Jurkat, Clone E6-1 (cell line): ENCODE measurements around the gene UBAP2L.
"Not testable (repeated sequence)": the region's sequence is repeated elsewhere in the genome, so short reads cannot be mapped to it uniquely, and the experiment has no call there.

ENCODE experiments used
- DNase-seq: peaks from one replicate; pipeline ENCODE4 v3.0.0-alpha.2; 2011; ENCODE audit warnings: low read depth, low spot score
- H3K4me3 ChIP-seq: 2 replicates; pipeline ENCODE4 v1.5.1; 2011; ENCODE audit warnings: mild to moderate bottlenecking, low read length, control low read depth, moderate library complexity

UBAP2L gene

GRCh38 chr1:154237880-154238506 lies 17.2 kb downstream of the UBAP2L start:
- DNase-seq = no peak
- H3K4me3 ChIP-seq = no peak overlapping the region

GRCh38 chr1:154239491-154239890 lies 18.7 kb downstream of the UBAP2L start:
- no peak overlapping the region for H3K4me3 ChIP-seq
- DNase-seq = no peak

GRCh38 chr1:154240294-154240833 lies 19.6 kb downstream of the UBAP2L start:
- no peak for DNase-seq

GRCh38 chr1:154241703-154242351 lies 21.1 kb downstream of the UBAP2L start:
- no peak for DNase-seq
- H3K4me3 ChIP-seq = no peak overlapping the region

More at GRCh38 chr1:154240294-154240833, 19.6 kb downstream of the UBAP2L start:
- H3K4me3 ChIP-seq = no peak overlapping the region

GRCh38 chr1:154253671-154254070 lies 32.9 kb downstream of the UBAP2L start:
- no peak for DNase-seq
- H3K4me3 ChIP-seq = no peak overlapping the region

GRCh38 chr1:154256686-154257085 lies 35.9 kb downstream of the UBAP2L start:
- DNase-seq = no peak
- no peak overlapping the region for H3K4me3 ChIP-seq

GRCh38 chr1:154258784-154259183 lies 38.0 kb downstream of the UBAP2L start:
- H3K4me3 ChIP-seq = no peak overlapping the region
- DNase-seq = no peak

- H3K4me3 ChIP-seq = no peak overlapping the region
- no peak for DNase-seq
These were observed 39.4 kb downstream of the UBAP2L start for GRCh38 chr1:154260127-154260526.

- H3K4me3 ChIP-seq = no peak overlapping the region
- DNase-seq = no peak
These were observed 42.9 kb downstream of the UBAP2L start for GRCh38 chr1:154263465-154264332.

GRCh38 chr1:154264454-154264853 lies 43.7 kb downstream of the UBAP2L start:
- DNase-seq = no peak
- no peak overlapping the region for H3K4me3 ChIP-seq

GRCh38 chr1:154265586-154265985 lies 44.8 kb downstream of the UBAP2L start:
- no peak overlapping the region for H3K4me3 ChIP-seq
- DNase-seq = peak; percentile 35

GRCh38 chr1:154270833-154271232 lies 50.1 kb downstream of the UBAP2L start:
- no peak for DNase-seq
- no peak overlapping the region for H3K4me3 ChIP-seq

- H3K4me3 ChIP-seq = peak within 1 kb of the TSS; percentile 97
- peak; percentile 99 for DNase-seq
These were observed 51.7 kb downstream of the UBAP2L start, which contains the start of gene HAX1 for GRCh38 chr1:154272217-154272998. HAX1 (plus strand) TSS chr1:154272629; CDS start chr1:154272724, 95 bp downstream.

GRCh38 chr1:154272999-154273563 lies 52.3 kb downstream of the UBAP2L start:
- peak overlapping the region; percentile 97 for H3K4me3 ChIP-seq
- no peak for DNase-seq

GRCh38 chr1:154276797-154277196 lies 56.0 kb downstream of the UBAP2L start:
- no peak overlapping the region for H3K4me3 ChIP-seq
- DNase-seq = peak; percentile 16

GRCh38 chr1:154287591-154287990 lies 66.8 kb downstream of the UBAP2L start:
- DNase-seq, H3K4me3 ChIP-seq: not testable (repeated sequence)

- no peak for DNase-seq
- H3K4me3 ChIP-seq = no peak overlapping the region
These were observed 67.9 kb downstream of the UBAP2L start for GRCh38 chr1:154288661-154289060.

- no peak for DNase-seq
- H3K4me3 ChIP-seq = no peak overlapping the region
These were observed 70.2 kb downstream of the UBAP2L start for GRCh38 chr1:154290921-154291320.
